Spleen (tissue), 11 donors: ENCODE measurements around the gene TMA7. TPM values are rescaled to one million over a fixed set of nuclear protein-coding genes. Genes with fewer than 3 reads are reported as not detected.

Source experiments
- DNase-seq: peaks from one replicate; pipeline ENCODE4 v3.0.0-alpha.2; 2020
- H3K27ac ChIP-seq, 8 donors: fragments of 200-600 bp; sonication (generic) in 7 of 8; 1 replicate in 4 of 8; 2 replicates in 4 of 8; pipeline versions ENCODE4 v1.5.0 to v1.8.0; 2016 to 2021; ENCODE audit warnings: inconsistent platforms in 4 of 8, mild to moderate bottlenecking in 4 of 8, moderate library complexity in 1 of 8
- H3K27me3 ChIP-seq, 7 donors: fragments of 200-600 bp; sonication (generic) in 6 of 7; replicated peaks in 1 of 7; 1 replicate in 4 of 7; 2 replicates in 3 of 7; pipeline versions ENCODE4 v1.5.0 to v1.8.0; 2016 to 2021; ENCODE audit warnings: inconsistent platforms in 3 of 7, mild to moderate bottlenecking in 1 of 7
- H3K36me3 ChIP-seq, 6 donors: fragments of 200-600 bp; sonication (generic) in 5 of 6; 1 replicate in 4 of 6; 2 replicates in 2 of 6; pipeline versions ENCODE4 v1.5.0 to v1.8.0; 2016 to 2021; ENCODE audit warnings: inconsistent platforms in 2 of 6
- H3K4me1 ChIP-seq, 6 donors: fragments of 200-600 bp; sonication (generic) in 5 of 6; 1 replicate in 3 of 6; 2 replicates in 3 of 6; pipeline versions ENCODE4 v1.5.0 to v1.8.0; 2016 to 2021; ENCODE audit warnings: inconsistent platforms in 3 of 6
- H3K4me3 ChIP-seq, 8 donors: fragments of 200-600 bp; sonication (generic) in 7 of 8; 1 replicate in 4 of 8; 2 replicates in 4 of 8; pipeline versions ENCODE4 v1.5.0 to v1.8.0; 2016 to 2021; ENCODE audit warnings: inconsistent platforms in 4 of 8, mild to moderate bottlenecking in 4 of 8, moderate library complexity in 2 of 8
- H3K9me3 ChIP-seq, 8 donors: fragments of 200-600 bp; sonication (generic) in 7 of 8; 1 replicate in 4 of 8; 2 replicates in 4 of 8; pipeline versions ENCODE4 v1.5.0 to v1.8.0; 2016 to 2021; ENCODE audit warnings: inconsistent platforms in 4 of 8
- POLR2A ChIP-seq, 3 donors: fragments of 450-650 bp; IDR thresholded peaks; one replicate each; pipeline ENCODE4 v1.5.1; 2017; ENCODE audit warnings: antibody characterized with exemption in 3 of 3, mild to moderate bottlenecking in 1 of 3
- POLR2AphosphoS5 ChIP-seq, 3 donors: sonication (generic); formaldehyde crosslinking; IDR thresholded peaks; one replicate each; pipeline ENCODE4 v1.5.1; 2017; ENCODE audit warnings: antibody characterized with exemption in 3 of 3
- WGBS, 5 donors: extraction: QIAGEN DNeasy Blood & Tissue Kit in 3 of 5; methylation state at CpG; one replicate each; pipeline versions ENCODE4 v1.1.5 to v1.1.7; 2013 to 2018; 5-methylcytosine and 5-hydroxymethylcytosine counted together
- intact Hi-C: fragments of 100-400 bp; cut with DNase I; formaldehyde crosslinking; loops from one replicate; pipeline ENCODE4 v1.15.0; 2023; ENCODE audit warnings: low total_unique reads
- polyA plus RNA-seq, 3 donors: library from polyadenylated mRNA; stranded (reverse); fragments of 200-250 nt; gene quantifications; one replicate each; pipeline ENCODE4 v1.2.1, GENCODE V29; 2013
- total RNA-seq, 7 donors: library from RNA; depleted of rRNA in 3 of 7; stranded (reverse); fragments of >200 nt in 3 of 7; fragmentation: NEBNext Ultra II Directional in 4 of 7; extraction: Animal tissue kit (Norgen Biotek cat#: 25700) in 4 of 7; gene quantifications; one replicate each; pipeline versions ENCODE4 v1.1.0 to v1.2.1, GENCODE V29; 2016 to 2021
- TF ChIP-seq, protein P1 (sequence below), 11 experiments: fragments of 200-600 bp in 7 of 11; fragments of 450-650 bp in 4 of 11; sonication (generic) in 4 of 11; IDR thresholded peaks in 8 of 11; conservative IDR thresholded peaks in 3 of 11; 1 replicate in 7 of 11; 2 replicates in 4 of 11; pipeline versions ENCODE4 v1.4.0 to v1.8.0; 2016 to 2021; ENCODE audit warnings: antibody characterized with exemption in 11 of 11, inconsistent platforms in 4 of 11, mild to moderate bottlenecking in 1 of 11
- donor health status: healthy with polysubstance abuse.
- donor health status: DM: no; HTN: no; CAD: no; lungs with moderate emphysema.
- donor health status: DM: no; HTN: no; CAD: no.
- donor health status: Bipolar disorder and iron deficiency.
- donor health status: healthy.
- donor health status: DM: no; HTN: no; CAD: no.
- donor health status: DM: yes; HTN: yes; CAD: no.

The TMA7 gene
- total and polyA plus RNA-seq, 10 donors: 145 to 753 (median 216) TPM

DNA sequence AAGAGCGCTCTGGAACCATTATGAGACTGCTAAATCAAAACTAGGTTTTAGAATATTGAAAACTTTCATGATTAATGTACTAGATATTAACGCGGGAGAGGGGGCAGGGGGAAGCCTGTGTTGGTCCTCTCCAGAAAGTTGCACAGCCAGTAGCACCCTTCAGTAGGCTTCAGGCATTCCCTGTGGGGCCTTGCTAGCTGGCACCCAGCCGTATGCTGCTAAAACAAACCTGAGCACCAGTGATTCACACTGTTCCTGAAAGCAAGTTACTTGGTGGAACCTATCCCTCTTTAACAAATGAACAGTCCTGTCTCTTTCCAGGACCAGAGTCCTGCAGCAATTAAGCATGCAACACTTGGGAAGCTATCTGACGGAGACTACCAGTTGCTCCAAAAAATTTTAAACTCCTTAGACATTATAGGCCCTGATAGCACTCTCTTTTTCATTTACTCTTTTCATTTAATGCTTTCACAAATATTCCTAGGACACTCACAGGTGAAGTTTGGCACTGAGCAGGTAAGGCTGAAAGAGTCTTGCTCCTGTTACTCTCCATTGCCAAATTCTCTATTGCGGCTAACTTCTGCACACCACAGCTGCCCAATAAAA is 5.3 kb downstream of the TMA7 start:
- H3K4me3 ChIP-seq: peak overlapping the region in 2 of 8 donors; percentile 81 to 97
- H3K36me3 ChIP-seq: peaks cover 0 to 41% (median 31%) of the 10 kb centered on the region in 6 donors
- H3K27ac ChIP-seq: peak overlapping the region in 2 of 8 donors; percentile 94 to 96
- H3K27me3 ChIP-seq: no peaks in the 10 kb centered on the region
- H3K4me1 ChIP-seq: peaks cover 16 to 68% (median 50%) of the 10 kb centered on the region in 6 donors
- intact Hi-C loops: loop anchor here (10.0 kb wide), 1 partner anchor 59 kb away; the partner anchor contains the start of gene SHISA5
- DNase-seq: no peak
- TF ChIP-seq POLR2AphosphoS5 (IDR thresholded peaks at IDR 0.05): no peak
- TF ChIP-seq, protein P1, sequence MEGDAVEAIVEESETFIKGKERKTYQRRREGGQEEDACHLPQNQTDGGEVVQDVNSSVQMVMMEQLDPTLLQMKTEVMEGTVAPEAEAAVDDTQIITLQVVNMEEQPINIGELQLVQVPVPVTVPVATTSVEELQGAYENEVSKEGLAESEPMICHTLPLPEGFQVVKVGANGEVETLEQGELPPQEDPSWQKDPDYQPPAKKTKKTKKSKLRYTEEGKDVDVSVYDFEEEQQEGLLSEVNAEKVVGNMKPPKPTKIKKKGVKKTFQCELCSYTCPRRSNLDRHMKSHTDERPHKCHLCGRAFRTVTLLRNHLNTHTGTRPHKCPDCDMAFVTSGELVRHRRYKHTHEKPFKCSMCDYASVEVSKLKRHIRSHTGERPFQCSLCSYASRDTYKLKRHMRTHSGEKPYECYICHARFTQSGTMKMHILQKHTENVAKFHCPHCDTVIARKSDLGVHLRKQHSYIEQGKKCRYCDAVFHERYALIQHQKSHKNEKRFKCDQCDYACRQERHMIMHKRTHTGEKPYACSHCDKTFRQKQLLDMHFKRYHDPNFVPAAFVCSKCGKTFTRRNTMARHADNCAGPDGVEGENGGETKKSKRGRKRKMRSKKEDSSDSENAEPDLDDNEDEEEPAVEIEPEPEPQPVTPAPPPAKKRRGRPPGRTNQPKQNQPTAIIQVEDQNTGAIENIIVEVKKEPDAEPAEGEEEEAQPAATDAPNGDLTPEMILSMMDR (IDR thresholded peaks at IDR 0.05 in 8 of 11, conservative IDR thresholded peaks at IDR 0.05 in 3 of 11): no peak
- TF ChIP-seq POLR2A (IDR thresholded peaks at IDR 0.05): no peak
- 70 to 91% (median 79%) methylated on average over 5 to 6 of the region's 6 CpGs for WGBS, 5 donors
- no peaks in the 10 kb centered on the region for H3K9me3 ChIP-seq

DNA sequence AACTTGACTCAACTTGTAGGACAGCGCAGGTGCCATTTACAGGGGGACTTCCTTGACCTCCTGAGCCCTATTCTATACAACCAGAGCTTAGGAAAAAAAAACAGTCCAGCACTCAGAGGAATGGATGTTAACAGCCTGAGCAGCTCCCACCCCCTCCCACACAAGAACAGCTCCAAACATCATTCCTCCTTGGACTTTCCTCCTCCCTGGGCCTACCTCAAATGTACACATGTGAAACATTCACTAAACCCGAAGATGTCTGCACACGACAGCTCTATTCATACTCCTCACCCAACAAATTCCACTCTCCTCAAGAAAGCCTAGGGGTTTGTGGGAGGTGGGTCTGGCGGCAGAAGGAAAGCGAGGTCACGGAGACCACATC is 6.0 kb downstream of the TMA7 start:
- Histone ChIP-seq H3K27me3 (no peaks in the 10 kb centered on the region), H3K36me3 (peaks cover 0 to 46% (median 31%) of the 10 kb centered on the region in 6 donors), H3K27ac (peak overlapping the region; percentile 80 to 96 (median 93)), H3K4me3 (peak overlapping the region; percentile 66 to 97 (median 88)), H3K4me1 (peaks cover 16 to 63% (median 46%) of the 10 kb centered on the region in 6 donors), H3K9me3 (no peaks in the 10 kb centered on the region)
- TF ChIP-seq POLR2A (IDR thresholded peaks at IDR 0.05) (no peak), POLR2AphosphoS5 (IDR thresholded peaks at IDR 0.05) (no peak)
- TF ChIP-seq, protein P1 (IDR thresholded peaks at IDR 0.05 in 8 of 11, conservative IDR thresholded peaks at IDR 0.05 in 3 of 11): no peak
- intact Hi-C loops: loop anchor here (10.0 kb wide), 1 partner anchor 59 kb away; the partner anchor contains the start of gene SHISA5
- 14 to 19% (median 16%) methylated on average over 6 of the region's 6 CpGs for WGBS, 5 donors
- DNase-seq: no peak

DNA sequence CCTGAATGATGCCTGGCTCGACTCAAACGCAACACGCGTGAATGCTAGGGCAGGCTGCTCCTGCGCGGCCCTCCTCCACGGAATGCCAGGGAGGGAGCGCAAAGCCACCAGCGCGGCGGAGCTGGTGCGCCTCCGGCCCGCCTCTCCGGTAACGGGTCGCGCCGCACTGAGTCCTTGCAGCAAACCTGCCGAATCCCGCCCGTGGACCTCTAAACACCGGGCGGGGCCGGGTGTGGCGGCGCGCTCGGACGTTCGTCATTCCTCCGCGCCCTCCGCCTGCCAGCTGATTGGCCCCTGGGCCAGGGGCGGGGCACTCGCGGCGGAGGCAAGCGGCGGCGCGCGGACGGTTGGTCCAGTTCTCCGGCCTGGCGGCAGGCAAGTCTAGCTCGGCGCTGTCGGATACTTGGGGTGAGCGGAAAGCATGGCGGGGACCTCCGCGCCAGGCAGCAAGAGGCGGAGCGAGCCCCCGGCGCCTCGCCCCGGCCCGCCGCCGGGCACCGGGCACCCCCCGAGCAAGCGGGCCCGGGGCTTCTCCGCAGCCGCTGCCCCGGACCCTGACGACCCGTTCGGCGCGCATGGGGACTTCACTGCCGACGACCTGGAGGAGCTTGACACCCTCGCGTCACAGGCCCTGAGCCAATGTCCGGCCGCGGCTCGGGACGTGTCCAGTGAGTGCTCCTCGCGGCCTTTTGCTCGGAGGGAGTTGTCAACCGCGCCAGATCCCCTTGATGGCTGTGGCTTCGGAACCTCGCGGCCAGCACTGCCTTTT is 6.6 kb downstream of the TMA7 start, which contains the start of gene ATRIP:
Gene ATRIP (plus strand): TSS at position 313 of the 769 bp plus-strand sequence. CDS start 109 bp downstream, at position 422.
- H3K36me3 ChIP-seq: peaks cover 0 to 49% (median 35%) of the 10 kb centered on the region in 6 donors
- peak within 1 kb of the TSS; percentile 80 to 96 (median 93) for H3K27ac ChIP-seq
- H3K4me3 ChIP-seq: peak within 1 kb of the TSS; percentile 66 to 97 (median 88)
- H3K9me3 ChIP-seq: no peaks in the 10 kb centered on the region
- intact Hi-C loops: loop anchor here (10.0 kb wide), 1 partner anchor 58 kb away; the partner anchor contains the start of gene SHISA5
- WGBS, 5 donors: 0 to 1% (median 1%) methylated on average over 22 to 91 of the region's 91 CpGs
- DNase-seq: peak; percentile 96
- TF ChIP-seq, protein P1 (IDR thresholded peaks at IDR 0.05 in 8 of 11, conservative IDR thresholded peaks at IDR 0.05 in 3 of 11): peak in 4 of 11 experiments; percentile 21 to 55 (median 30)
- TF ChIP-seq POLR2AphosphoS5 (IDR thresholded peaks at IDR 0.05): peak; percentile 98 to 99 (median 98)
- TF ChIP-seq POLR2A (IDR thresholded peaks at IDR 0.05): peak; percentile 29 to 84 (median 52)
- no peaks in the 10 kb centered on the region for H3K27me3 ChIP-seq
- H3K4me1 ChIP-seq: peaks cover 11 to 57% (median 40%) of the 10 kb centered on the region in 6 donors
